Right forelimb (tissue), 1 donor: ENCODE data around the gene CPSF4L.
"Not testable (repeated sequence)": the region's sequence is repeated elsewhere in the genome, so short reads cannot be mapped to it uniquely, and the experiment has no call there.

Experiments
- DNase-seq: peaks from one replicate; pipeline ENCODE4 v3.0.0-alpha.2; 2018

The CPSF4L gene

GRCh38 chr17:73267648-73268537, 6.2 kb upstream of the CPSF4L start:
- DNase-seq = no peak

GRCh38 chr17:73266796-73267195, 5.1 kb upstream of the CPSF4L start:
- no peak for DNase-seq

GRCh38 chr17:73265646-73266640, 4.3 kb upstream of the CPSF4L start:
- no peak for DNase-seq

- not testable (repeated sequence) for DNase-seq
These were observed 2.8 kb upstream of the CPSF4L start for GRCh38 chr17:73264448-73264847.

GRCh38 chr17:73262676-73263642, 1.3 kb upstream of the CPSF4L start:
- no peak for DNase-seq

GRCh38 chr17:73261952-73262675, 434 bp upstream of the CPSF4L start:
- no peak for DNase-seq

GRCh38 chr17:73257516-73257915, 4.2 kb downstream of the CPSF4L start:
- no peak for DNase-seq

- DNase-seq = no peak
These were observed 5.5 kb downstream of the CPSF4L start for GRCh38 chr17:73256220-73256619.

GRCh38 chr17:73255671-73256181, 6.0 kb downstream of the CPSF4L start:
- DNase-seq = peak; percentile 80

- DNase-seq = no peak
These were observed 9.8 kb downstream of the CPSF4L start for GRCh38 chr17:73251871-73252270.

- no peak for DNase-seq
These were observed 10.6 kb downstream of the CPSF4L start for GRCh38 chr17:73250851-73251640.

GRCh38 chr17:73249700-73250099, 12.0 kb downstream of the CPSF4L start:
- no peak for DNase-seq

- DNase-seq = no peak
These were observed 13.1 kb downstream of the CPSF4L start for GRCh38 chr17:73248532-73248931.

GRCh38 chr17:73247726-73248125, 14.0 kb downstream of the CPSF4L start:
- DNase-seq = no peak

GRCh38 chr17:73240561-73240960, 21.1 kb downstream of the CPSF4L start:
- no peak for DNase-seq

- DNase-seq = no peak
These were observed 24.0 kb downstream of the CPSF4L start for GRCh38 chr17:73237714-73238113.

- DNase-seq = no peak
These were observed 26.9 kb downstream of the CPSF4L start for GRCh38 chr17:73234736-73235135.

GRCh38 chr17:73232587-73233373, 28.9 kb downstream of the CPSF4L start:
- DNase-seq = peak; percentile 49

GRCh38 chr17:73231841-73232586, 29.7 kb downstream of the CPSF4L start:
- DNase-seq = peak; percentile 98
